Gastroesophageal sphincter (tissue), 3 donors: ENCODE measurements around the gene ZC3H10.

Source experiments
- CTCF ChIP-seq, 4 experiments: fragments of 200-600 bp in 2 of 4; fragments of 450-650 bp in 2 of 4; sonication (generic) in 1 of 4; IDR thresholded peaks; one replicate each; pipeline ENCODE4 v1.5.1; 2017 to 2019; ENCODE audit warnings: antibody characterized with exemption in 4 of 4, mild to moderate bottlenecking in 2 of 4, moderate library complexity in 2 of 4
- POLR2A ChIP-seq, 2 donors: fragments of 450-650 bp; IDR thresholded peaks; one replicate each; pipeline ENCODE4 v1.6.1; 2017; ENCODE audit warnings: antibody characterized with exemption in 2 of 2, mild to moderate bottlenecking in 2 of 2, moderate library complexity in 1 of 2
- POLR2AphosphoS5 ChIP-seq: sonication (generic); formaldehyde crosslinking; IDR thresholded peaks from one replicate; pipeline ENCODE4 v1.6.1; 2017; ENCODE audit warnings: antibody characterized with exemption

- TF ChIP-seq POLR2AphosphoS5: no peak
- no peak for TF ChIP-seq CTCF (IDR thresholded peaks at IDR 0.05)
- TF ChIP-seq POLR2A (IDR thresholded peaks at IDR 0.05): no peak
These were observed 7.5 kb upstream of the ZC3H10 start for GRCh38 chr12:56110571-56110970.
